K562 (cell line): Measurements from ENCODE around the gene KRTAP9-3. TPM values are rescaled to one million over a fixed set of nuclear protein-coding genes. Genes with fewer than 3 reads are reported as not detected.

Source experiments
- polyA plus RNA-seq, 8 experiments: library from polyadenylated mRNA; depleted of rRNA in 4 of 8; stranded (reverse) in 5 of 8; unstranded in 3 of 8; fragments of >200 nt; fragmentation: Nextera tagmentation in 2 of 8; fragmentation: Illumina TruSeq in 1 of 8; extraction: Ambion mirVana in 2 of 8; extraction: Trizol in 1 of 8; gene quantifications; 2 replicates each; pipeline versions ENCODE4 v1.2.1 to v1.2.3, GENCODE V29; 2011 to 2014; ENCODE audit warnings: inconsistent platforms in 1 of 8, missing spikeins in 1 of 8
- small RNA-seq: library from RNA; depleted of rRNA; stranded (forward); fragments of <200 nt; gene quantifications from one replicate; pipeline ENCODE3, GENCODE V24; 2014
- total RNA-seq, 7 experiments: library from RNA; depleted of rRNA in 6 of 7; stranded (reverse); fragments of >200 nt in 6 of 7; fragmentation: Illumina TruSeq in 2 of 7; extraction: Trizol in 2 of 7; gene quantifications; 2 replicates each; pipeline versions ENCODE4 v1.2.1 to v1.2.3, GENCODE V29; 2011 to 2021; ENCODE audit warnings: low replicate concordance in 1 of 7

KRTAP9-3 gene
- total and polyA plus RNA-seq, 9 of the 15 experiments (the other 6 are each of a cell fraction or from before 2014, with no cell fraction given), result not detected

Small RNAs within 50 kb of the gene (small RNA-seq; reads per million reads assigned to genes)
- not detected for gene KRTAP4-17P
- not detected for gene KRTAP9-10P

Other genes starting within 250 kb of the KRTAP9-3 start
Only the 7 nearest of the 42 such genes appear.
- gene KRTAP9-1, start 42.6 kb upstream of the KRTAP9-3 start, total RNA-seq (2014; rRNA removed), result not detected in 2 replicates
- gene KRTAP9-1, start 42.6 kb upstream of the KRTAP9-3 start, total RNA-seq (2014; rRNA removed; fragmentation: Illumina TruSeq; extraction: Trizol), result not detected in 2 replicates
- gene KRTAP9-1, start 42.6 kb upstream of the KRTAP9-3 start, total RNA-seq (2015; rRNA removed; fragmentation: Illumina TruSeq; extraction: Trizol), result not detected in 2 replicates
- gene KRTAP9-1, start 42.6 kb upstream of the KRTAP9-3 start, total RNA-seq (2021), result not detected in 2 replicates
- not detected in 2 replicates for gene KRTAP9-1, start 42.6 kb upstream of the KRTAP9-3 start, polyA plus RNA-seq (2011; rRNA removed)
- gene KRTAP9-1, start 42.6 kb upstream of the KRTAP9-3 start, polyA plus RNA-seq (2014; fragmentation: Illumina TruSeq; extraction: Trizol), result not detected in 2 replicates
- gene KRTAP9-1, start 42.6 kb upstream of the KRTAP9-3 start, polyA plus RNA-seq (2014; fragmentation: Nextera tagmentation; extraction: Ambion mirVana), result not detected
- not detected in 2 replicates for gene KRTAP9-1, start 42.6 kb upstream of the KRTAP9-3 start, polyA plus RNA-seq (2014; rRNA removed)
- gene KRTAP9-2, start 5.8 kb upstream of the KRTAP9-3 start, total RNA-seq (2014; rRNA removed), result not detected in 2 replicates
- gene KRTAP9-2, start 5.8 kb upstream of the KRTAP9-3 start, total RNA-seq (2014; rRNA removed; fragmentation: Illumina TruSeq; extraction: Trizol), result not detected in 2 replicates
- gene KRTAP9-2, start 5.8 kb upstream of the KRTAP9-3 start, total RNA-seq (2015; rRNA removed; fragmentation: Illumina TruSeq; extraction: Trizol), result not detected in 2 replicates
- not detected in 2 replicates for gene KRTAP9-2, start 5.8 kb upstream of the KRTAP9-3 start, total RNA-seq (2021)
- gene KRTAP9-2, start 5.8 kb upstream of the KRTAP9-3 start, polyA plus RNA-seq (2011; rRNA removed), result not detected in 2 replicates
- not detected in 2 replicates for gene KRTAP9-2, start 5.8 kb upstream of the KRTAP9-3 start, polyA plus RNA-seq (2014; fragmentation: Illumina TruSeq; extraction: Trizol)
- gene KRTAP9-2, start 5.8 kb upstream of the KRTAP9-3 start, polyA plus RNA-seq (2014; fragmentation: Nextera tagmentation; extraction: Ambion mirVana), result not detected
- gene KRTAP9-2, start 5.8 kb upstream of the KRTAP9-3 start, polyA plus RNA-seq (2014; rRNA removed), result not detected in 2 replicates
- not detected in 2 replicates for gene KRTAP9-8, start 5.5 kb downstream of the KRTAP9-3 start, total RNA-seq (2014; rRNA removed)
- gene KRTAP9-8, start 5.5 kb downstream of the KRTAP9-3 start, total RNA-seq (2014; rRNA removed; fragmentation: Illumina TruSeq; extraction: Trizol), result not detected in 2 replicates
- gene KRTAP9-8, start 5.5 kb downstream of the KRTAP9-3 start, total RNA-seq (2015; rRNA removed; fragmentation: Illumina TruSeq; extraction: Trizol), result not detected in 2 replicates
- not detected in 2 replicates for gene KRTAP9-8, start 5.5 kb downstream of the KRTAP9-3 start, total RNA-seq (2021)
- gene KRTAP9-8, start 5.5 kb downstream of the KRTAP9-3 start, polyA plus RNA-seq (2011; rRNA removed), result not detected in 2 replicates
- gene KRTAP9-8, start 5.5 kb downstream of the KRTAP9-3 start, polyA plus RNA-seq (2014; fragmentation: Illumina TruSeq; extraction: Trizol), result not detected in 2 replicates
- gene KRTAP9-8, start 5.5 kb downstream of the KRTAP9-3 start, polyA plus RNA-seq (2014; fragmentation: Nextera tagmentation; extraction: Ambion mirVana), result not detected
- not detected in 2 replicates for gene KRTAP9-8, start 5.5 kb downstream of the KRTAP9-3 start, polyA plus RNA-seq (2014; rRNA removed)
- gene KRTAP9-4, start 17.2 kb downstream of the KRTAP9-3 start, total RNA-seq (2014; rRNA removed), result not detected in 2 replicates
- gene KRTAP9-4, start 17.2 kb downstream of the KRTAP9-3 start, total RNA-seq (2014; rRNA removed; fragmentation: Illumina TruSeq; extraction: Trizol), result not detected in 2 replicates
- not detected in 2 replicates for gene KRTAP9-4, start 17.2 kb downstream of the KRTAP9-3 start, total RNA-seq (2015; rRNA removed; fragmentation: Illumina TruSeq; extraction: Trizol)
- not detected in 2 replicates for gene KRTAP9-4, start 17.2 kb downstream of the KRTAP9-3 start, total RNA-seq (2021)
- gene KRTAP9-4, start 17.2 kb downstream of the KRTAP9-3 start, polyA plus RNA-seq (2011; rRNA removed), result not detected in 2 replicates
- gene KRTAP9-4, start 17.2 kb downstream of the KRTAP9-3 start, polyA plus RNA-seq (2014; fragmentation: Illumina TruSeq; extraction: Trizol), result not detected in 2 replicates
- gene KRTAP9-4, start 17.2 kb downstream of the KRTAP9-3 start, polyA plus RNA-seq (2014; fragmentation: Nextera tagmentation; extraction: Ambion mirVana), result not detected
- not detected in 2 replicates for gene KRTAP9-4, start 17.2 kb downstream of the KRTAP9-3 start, polyA plus RNA-seq (2014; rRNA removed)
- gene KRTAP9-9, start 22.9 kb downstream of the KRTAP9-3 start, total RNA-seq (2014; rRNA removed), result not detected in 2 replicates
- not detected in 2 replicates for gene KRTAP9-9, start 22.9 kb downstream of the KRTAP9-3 start, total RNA-seq (2014; rRNA removed; fragmentation: Illumina TruSeq; extraction: Trizol)
- not detected in 2 replicates for gene KRTAP9-9, start 22.9 kb downstream of the KRTAP9-3 start, total RNA-seq (2015; rRNA removed; fragmentation: Illumina TruSeq; extraction: Trizol)
- gene KRTAP9-9, start 22.9 kb downstream of the KRTAP9-3 start, total RNA-seq (2021), result not detected in 2 replicates
- not detected in 2 replicates for gene KRTAP9-9, start 22.9 kb downstream of the KRTAP9-3 start, polyA plus RNA-seq (2011; rRNA removed)
- gene KRTAP9-9, start 22.9 kb downstream of the KRTAP9-3 start, polyA plus RNA-seq (2014; fragmentation: Illumina TruSeq; extraction: Trizol), result not detected in 2 replicates
- not detected for gene KRTAP9-9, start 22.9 kb downstream of the KRTAP9-3 start, polyA plus RNA-seq (2014; fragmentation: Nextera tagmentation; extraction: Ambion mirVana)
- not detected in 2 replicates for gene KRTAP9-9, start 22.9 kb downstream of the KRTAP9-3 start, polyA plus RNA-seq (2014; rRNA removed)
- not detected in 2 replicates for gene KRTAP9-6, start 32.9 kb downstream of the KRTAP9-3 start, total RNA-seq (2014; rRNA removed)
- not detected in 2 replicates for gene KRTAP9-6, start 32.9 kb downstream of the KRTAP9-3 start, total RNA-seq (2014; rRNA removed; fragmentation: Illumina TruSeq; extraction: Trizol)
- gene KRTAP9-6, start 32.9 kb downstream of the KRTAP9-3 start, total RNA-seq (2015; rRNA removed; fragmentation: Illumina TruSeq; extraction: Trizol), result not detected in 2 replicates
- gene KRTAP9-6, start 32.9 kb downstream of the KRTAP9-3 start, total RNA-seq (2021), result not detected in 2 replicates
- not detected in 2 replicates for gene KRTAP9-6, start 32.9 kb downstream of the KRTAP9-3 start, polyA plus RNA-seq (2011; rRNA removed)
- not detected in 2 replicates for gene KRTAP9-6, start 32.9 kb downstream of the KRTAP9-3 start, polyA plus RNA-seq (2014; fragmentation: Illumina TruSeq; extraction: Trizol)
- not detected for gene KRTAP9-6, start 32.9 kb downstream of the KRTAP9-3 start, polyA plus RNA-seq (2014; fragmentation: Nextera tagmentation; extraction: Ambion mirVana)
- not detected in 2 replicates for gene KRTAP9-6, start 32.9 kb downstream of the KRTAP9-3 start, polyA plus RNA-seq (2014; rRNA removed)
- gene KRTAP9-7, start 43.2 kb downstream of the KRTAP9-3 start, total RNA-seq (2014; rRNA removed), result not detected in 2 replicates
- not detected in 2 replicates for gene KRTAP9-7, start 43.2 kb downstream of the KRTAP9-3 start, total RNA-seq (2014; rRNA removed; fragmentation: Illumina TruSeq; extraction: Trizol)
- gene KRTAP9-7, start 43.2 kb downstream of the KRTAP9-3 start, total RNA-seq (2015; rRNA removed; fragmentation: Illumina TruSeq; extraction: Trizol), result not detected in 2 replicates
- not detected in 2 replicates for gene KRTAP9-7, start 43.2 kb downstream of the KRTAP9-3 start, total RNA-seq (2021)
- gene KRTAP9-7, start 43.2 kb downstream of the KRTAP9-3 start, polyA plus RNA-seq (2011; rRNA removed), result not detected in 2 replicates
- gene KRTAP9-7, start 43.2 kb downstream of the KRTAP9-3 start, polyA plus RNA-seq (2014; fragmentation: Illumina TruSeq; extraction: Trizol), result not detected in 2 replicates
- not detected for gene KRTAP9-7, start 43.2 kb downstream of the KRTAP9-3 start, polyA plus RNA-seq (2014; fragmentation: Nextera tagmentation; extraction: Ambion mirVana)
- not detected in 2 replicates for gene KRTAP9-7, start 43.2 kb downstream of the KRTAP9-3 start, polyA plus RNA-seq (2014; rRNA removed)